GM12878 (cell line): ENCODE data around the gene LRP1B. TPM values are rescaled to one million over a fixed set of nuclear protein-coding genes. Genes with fewer than 3 reads are reported as not detected.

Experiments used
- ATAC-seq: fragments of 200-7000 bp; cut with Tn5 transposase; 3 replicates; pipeline ENCODE4 v1.9.1; 2020; ENCODE audit warnings: mild to moderate bottlenecking, moderate library complexity
- BruUV-seq: library from RNA; stranded (reverse); fragments of 400-500 nt; replicated peaks from 2 replicates; lab custom pipeline; 2021; lab: Mats Ljungman, UMichigan
- CTCF ChIA-PET: fragments of 300-600 bp; sonication (Branson Sonifier 250); formaldehyde crosslinking; extraction: SDS; loops from one replicate; lab custom pipeline; 2021; ENCODE audit warnings: inconsistent platforms; lab: Yijun Ruan, JAX
- POLR2A ChIA-PET: fragments of 350-600 bp; formaldehyde crosslinking; extraction: SDS; loops from one replicate; lab custom pipeline; 2021; ENCODE audit warnings: inconsistent platforms; lab: Charles Lee
- RAD21 ChIA-PET: fragments of 300-600 bp; sonication (Branson Sonifier 250); formaldehyde crosslinking; loops from one replicate; lab custom pipeline; 2023; ENCODE audit warnings: antibody characterized with exemption; ENCODE audit not compliant: unreplicated experiment; lab: Charles Lee
- SMC1A ChIA-PET: fragments of 300-600 bp; sonication (Branson Sonifier 250); formaldehyde crosslinking; loops from one replicate; lab custom pipeline; 2023; ENCODE audit not compliant: unreplicated experiment, uncharacterized antibody; lab: Charles Lee
- DNase-seq: peaks from one replicate; pipeline ENCODE4 v3.0.0-alpha.2; 2011; ENCODE audit warnings: low read depth, low spot score
- FAIRE-seq: peaks from 3 replicates; lab custom pipeline; 2011; peaks lifted over from hg19 to GRCh38; lab: Jason Lieb, UNC
- H2AFZ ChIP-seq: 2 replicates; pipeline ENCODE4 v1.6.0; 2011; ENCODE audit warnings: low read depth, low read length, control low read depth; ENCODE audit not compliant: control insufficient read depth
- H3K27ac ChIP-seq: 2 replicates; pipeline ENCODE4 v1.5.1; 2011; ENCODE audit warnings: control low read depth; ENCODE audit not compliant: control insufficient read depth, insufficient read depth
- H3K27me3 ChIP-seq, 2 experiments: replicated peaks in 1 of 2; 2 replicates each; pipeline versions ENCODE4 v1.6.0 to v1.6.1; 2011; ENCODE audit warnings: low read length in 1 of 2; ENCODE audit not compliant: control insufficient read depth in 2 of 2, insufficient read depth in 2 of 2
- H3K36me3 ChIP-seq, 2 experiments: 2 replicates each; pipeline ENCODE4 v1.5.1; 2011; ENCODE audit warnings: low read length in 1 of 2; ENCODE audit not compliant: control insufficient read depth in 2 of 2, insufficient read depth in 2 of 2
- H3K4me1 ChIP-seq: 2 replicates; pipeline ENCODE4 v1.6.1; 2011; ENCODE audit warnings: mild to moderate bottlenecking, low read length, moderate library complexity, mixed read lengths; ENCODE audit not compliant: control insufficient read depth, insufficient read depth
- H3K4me2 ChIP-seq: 2 replicates; pipeline ENCODE4 v1.6.0; 2011; ENCODE audit warnings: control low read depth; ENCODE audit not compliant: control insufficient read depth, insufficient read depth
- H3K4me3 ChIP-seq: fragments of 200-600 bp; sonication (generic); 2 replicates; pipeline ENCODE4 v1.5.1; 2016
- H3K79me2 ChIP-seq: 2 replicates; pipeline ENCODE4 v1.6.0; 2011; ENCODE audit warnings: low read length; ENCODE audit not compliant: control insufficient read depth, insufficient read depth
- H3K9ac ChIP-seq: 2 replicates; pipeline ENCODE4 v1.8.0; 2011; ENCODE audit warnings: low read length, control low read depth, mixed read lengths; ENCODE audit not compliant: control insufficient read depth, insufficient read depth
- H3K9me3 ChIP-seq: replicated peaks from 3 replicates; pipeline ENCODE4 v1.5.1; 2011; ENCODE audit warnings: mild to moderate bottlenecking, low read length; ENCODE audit not compliant: control insufficient read depth, insufficient read depth
- H4K20me1 ChIP-seq: 2 replicates; pipeline ENCODE4 v1.6.0; 2011; ENCODE audit not compliant: control insufficient read depth, insufficient read depth
- BACH1 ChIP-seq: fragments of 450-650 bp; IDR thresholded peaks from 2 replicates; pipeline ENCODE4 v1.6.1; 2017; ENCODE audit warnings: mild to moderate bottlenecking, borderline replicate concordance
- CTCF ChIP-seq, 3 experiments: IDR thresholded peaks in 2 of 3; conservative IDR thresholded peaks in 1 of 3; 2 replicates each; pipeline ENCODE4 v1.5.1; 2011; ENCODE audit warnings: low read depth in 3 of 3, low read length in 3 of 3, mild to moderate bottlenecking in 3 of 3, control low read depth in 2 of 3, moderate library complexity in 2 of 3, inconsistent platforms in 1 of 3, mixed read lengths in 1 of 3; ENCODE audit not compliant: control insufficient read depth in 2 of 3, insufficient read depth in 1 of 3; ENCODE audit errors: extremely low read depth in 1 of 3
- ETV6 ChIP-seq, 2 experiments: fragments of 450-650 bp in 1 of 2; IDR thresholded peaks in 1 of 2; conservative IDR thresholded peaks in 1 of 2; 2 replicates each; pipeline ENCODE4 v1.6.1; 2014; ENCODE audit warnings: antibody characterized with exemption in 1 of 2, borderline replicate concordance in 1 of 2, low read depth in 1 of 2, mild to moderate bottlenecking in 1 of 2, moderate library complexity in 1 of 2
- FOS ChIP-seq: IDR thresholded peaks from 3 replicates; pipeline ENCODE4 v1.6.1; 2011; ENCODE audit warnings: borderline replicate concordance; ENCODE audit not compliant: insufficient read length; ENCODE audit errors: extremely low read depth
- JUND ChIP-seq: IDR thresholded peaks from 2 replicates; pipeline ENCODE4 v1.6.1; 2012; ENCODE audit warnings: low read depth, mild to moderate bottlenecking, low read length, improper control_type of control experiment, moderate library complexity
- KDM1A ChIP-seq: fragments of 200-600 bp; sonication (generic); IDR thresholded peaks from 2 replicates; pipeline ENCODE4 v1.6.1; 2016; ENCODE audit warnings: borderline replicate concordance
- NR2C2 ChIP-seq: IDR thresholded peaks from 2 replicates; pipeline ENCODE4 v1.6.1; 2011; ENCODE audit warnings: borderline replicate concordance, low read depth; ENCODE audit not compliant: control insufficient read depth, insufficient read length
- NR2F1 ChIP-seq: fragments of 450-650 bp; conservative IDR thresholded peaks from 2 replicates; pipeline ENCODE4 v1.6.1; 2017; ENCODE audit warnings: mild to moderate bottlenecking
- POLR2AphosphoS5 ChIP-seq: IDR thresholded peaks from 2 replicates; pipeline ENCODE4 v1.6.1; 2011; ENCODE audit warnings: mild to moderate bottlenecking, low read length, inconsistent platforms
- RAD21 ChIP-seq: IDR thresholded peaks from 2 replicates; pipeline ENCODE4 v1.6.1; 2011; ENCODE audit warnings: mild to moderate bottlenecking, low read depth, low read length, moderate library complexity; ENCODE audit not compliant: insufficient read depth
- SKIL ChIP-seq: fragments of 450-650 bp; IDR thresholded peaks from 2 replicates; pipeline ENCODE4 v1.6.1; 2017; ENCODE audit warnings: mild to moderate bottlenecking, low read depth, inconsistent platforms; ENCODE audit not compliant: poor library complexity, severe bottlenecking
- SMC3 ChIP-seq: IDR thresholded peaks from 2 replicates; pipeline ENCODE4 v1.6.1; 2011; ENCODE audit warnings: low read length, improper control_type of control experiment, borderline replicate concordance
- TCF7 ChIP-seq: IDR thresholded peaks from 2 replicates; pipeline ENCODE4 v1.6.1; 2014; ENCODE audit warnings: antibody characterized with exemption, borderline replicate concordance
- WGBS: methylation state at CpG from one replicate; pipeline ENCODE4 v1.1.6; 2016; ENCODE audit warnings: low lambda C conversion rate; ENCODE audit not compliant: insufficient replicate concordance, insufficient coverage; ENCODE audit errors: missing lambda C conversion rate; 5-methylcytosine and 5-hydroxymethylcytosine counted together
- in situ Hi-C: fragments of 300-500 bp; cut with MboI; formaldehyde crosslinking; loops from 9 replicates; pipeline ENCODE4 v1.14.3; 2018; ENCODE audit warnings: mixed read lengths
- intact Hi-C: fragments of 100-400 bp; cut with micrococcal nuclease; formaldehyde crosslinking; loops from one replicate; pipeline ENCODE4 v1.14.2; 2022; ENCODE audit not compliant: unreplicated experiment
- polyA plus RNA-seq, 11 experiments: library from polyadenylated mRNA; depleted of rRNA in 4 of 11; unstranded in 6 of 11; stranded (reverse) in 5 of 11; fragments of >200 nt; fragmentation: Nextera tagmentation in 4 of 11; fragmentation: Illumina TruSeq in 1 of 11; extraction: Ambion mirVana in 4 of 11; extraction: Trizol in 1 of 11; gene quantifications; 1 replicate in 1 of 11; 2 replicates in 10 of 11; pipeline versions ENCODE4 v1.2.1 to v1.2.3, GENCODE V29; 2011 to 2016; ENCODE audit warnings: inconsistent platforms in 2 of 11, missing spikeins in 2 of 11, low read depth in 1 of 11
- total RNA-seq, 4 experiments: library from RNA; depleted of rRNA in 3 of 4; stranded (reverse); fragments of >200 nt in 3 of 4; fragmentation: Illumina TruSeq in 1 of 4; extraction: Trizol in 1 of 4; gene quantifications; 2 replicates each; pipeline versions ENCODE4 v1.2.1 to v1.2.3, GENCODE V29; 2013 to 2021

The LRP1B gene
- total and polyA plus RNA-seq, 10 of the 15 experiments (the other 5 are each of a cell fraction or from before 2014, with no cell fraction given), result under 0.01 to 0.06 (median 0.03) TPM; not detected in 5

- RAD21 ChIA-PET, result no interaction called here
- in situ Hi-C loops (no loop called here), intact Hi-C loops (no loop called here)
- ATAC-seq (no peak), FAIRE-seq (no peak), DNase-seq (no peak)
- H2AFZ ChIP-seq, result no peak overlapping the region
- H3K4me2 ChIP-seq, result no peak overlapping the region
- BruUV-seq, result no TSS peak
- no peaks in the 10 kb centered on the region for H3K79me2 ChIP-seq
- no peak overlapping the region for H3K9ac ChIP-seq
- H3K27ac ChIP-seq, result no peak overlapping the region
- CTCF ChIA-PET, result no interaction called here
- SMC1A ChIA-PET, result no interaction called here
- H3K4me3 ChIP-seq, result no peak overlapping the region
- no peaks in the 10 kb centered on the region for H4K20me1 ChIP-seq
- H3K27me3 ChIP-seq, result no peaks in the 10 kb centered on the region
- H3K9me3 ChIP-seq, result no peaks in the 10 kb centered on the region
- WGBS, result 58% methylated on average over 6 of the region's 6 CpGs
- POLR2A ChIA-PET, result no interaction called here
- no peaks in the 10 kb centered on the region for H3K4me1 ChIP-seq
- no peak for TF ChIP-seq KDM1A
- no peak for TF ChIP-seq SKIL
- TF ChIP-seq CTCF (IDR thresholded peaks at IDR 0.05 in 2 of 3, conservative IDR thresholded peaks at IDR 0.05 in 1 of 3; ENCODE audit: control insufficient read depth in 2 of 3, extremely low read depth in 1 of 3, insufficient read depth in 1 of 3, low read depth in 3 of 3, low read length in 3 of 3), result no peak
- TF ChIP-seq BACH1, result no peak
- no peak for TF ChIP-seq NR2C2
- TF ChIP-seq FOS, result no peak
- TF ChIP-seq ETV6 (conservative IDR thresholded peaks at IDR 0.05 in 1 of 2, IDR thresholded peaks at IDR 0.05 in 1 of 2; ENCODE audit: borderline replicate concordance in 1 of 2, low read depth in 1 of 2), result no peak
- TF ChIP-seq RAD21, result no peak
- TF ChIP-seq SMC3, result no peak
- TF ChIP-seq POLR2AphosphoS5, result no peak
- no peak for TF ChIP-seq TCF7
- TF ChIP-seq NR2F1, result no peak
- no peak for TF ChIP-seq JUND
- no peaks in the 10 kb centered on the region for H3K36me3 ChIP-seq
Measured at GRCh38 chr2:141499123-141499522, 631.7 kb downstream of the LRP1B start.
